ENCODE measurements around the gene LATS2. TPM values are rescaled to one million over a fixed set of nuclear protein-coding genes. Genes with fewer than 3 reads are reported as not detected.

Gene LATS2
- polyA plus RNA-seq (2013, experiment 1 of 4), result 25.8 TPM
- 26.7 TPM for polyA plus RNA-seq (2013, experiment 2 of 4)
- 22.5 TPM for polyA plus RNA-seq (2013, experiment 3 of 4)
- polyA plus RNA-seq (2013, experiment 4 of 4), result 24.4 TPM

GRCh38 chr13:21061029-21061763 lies at the start of gene LATS2:
Gene LATS2 (minus strand): TSS chr13:21061586. CDS start chr13:21046026, 15,560 bp downstream.
- H3K9me3 ChIP-seq (ENCODE audit: control insufficient read depth, low read length), result no peaks in the 10 kb centered on the region
- H3K27ac ChIP-seq (ENCODE audit: insufficient read depth, low read depth, low read length, poor library complexity, severe bottlenecking), result peak within 1 kb of the TSS; percentile 98
- H3K27me3 ChIP-seq (ENCODE audit: control insufficient read depth, insufficient read depth, low read length, poor library complexity, severe bottlenecking), result no peaks in the 10 kb centered on the region
- H3K4me1 ChIP-seq (ENCODE audit: control insufficient read depth, insufficient read depth, low read length), result no peaks in the 10 kb centered on the region
- no peaks in the 10 kb centered on the region for H3K36me3 ChIP-seq (ENCODE audit: control insufficient read depth, insufficient read depth, low read length)
- WGBS, 2 experiments, result 0% methylated on average over 96 of the region's 96 CpGs
- H3K4me3 ChIP-seq (ENCODE audit: insufficient read depth, low read depth, low read length), result peak within 1 kb of the TSS; percentile 87

GRCh38 chr13:21109168-21109567 lies 47.8 kb upstream of the LATS2 start:
- H3K27ac ChIP-seq (ENCODE audit: insufficient read depth, low read depth, low read length, poor library complexity, severe bottlenecking), result no peak overlapping the region
- no peaks in the 10 kb centered on the region for H3K27me3 ChIP-seq (ENCODE audit: control insufficient read depth, insufficient read depth, low read length, poor library complexity, severe bottlenecking)
- WGBS, 2 experiments, result 92 to 93% methylated on average over 7 of the region's 7 CpGs
- no peaks in the 10 kb centered on the region for H3K4me1 ChIP-seq (ENCODE audit: control insufficient read depth, insufficient read depth, low read length)
- H3K9me3 ChIP-seq (ENCODE audit: control insufficient read depth, low read length), result no peaks in the 10 kb centered on the region
- no peak overlapping the region for H3K4me3 ChIP-seq (ENCODE audit: insufficient read depth, low read depth, low read length)
- H3K36me3 ChIP-seq (ENCODE audit: control insufficient read depth, insufficient read depth, low read length), result no peaks in the 10 kb centered on the region

- WGBS, 2 experiments, result 88 to 90% methylated on average over 4 of the region's 4 CpGs
- H3K27ac ChIP-seq (ENCODE audit: insufficient read depth, low read depth, low read length, poor library complexity, severe bottlenecking), result no peak overlapping the region
Measured at GRCh38 chr13:21106089-21106488, 44.7 kb upstream of the LATS2 start.

GRCh38 chr13:21104199-21105019 lies 43.0 kb upstream of the LATS2 start:
- H3K9me3 ChIP-seq (ENCODE audit: control insufficient read depth, low read length), result no peaks in the 10 kb centered on the region
- no peaks in the 10 kb centered on the region for H3K4me1 ChIP-seq (ENCODE audit: control insufficient read depth, insufficient read depth, low read length)
- no peaks in the 10 kb centered on the region for H3K27me3 ChIP-seq (ENCODE audit: control insufficient read depth, insufficient read depth, low read length, poor library complexity, severe bottlenecking)
- WGBS, 2 experiments, result 94 to 95% methylated on average over 37 of the region's 37 CpGs
- H3K36me3 ChIP-seq (ENCODE audit: control insufficient read depth, insufficient read depth, low read length), result no peaks in the 10 kb centered on the region
- no peak overlapping the region for H3K4me3 ChIP-seq (ENCODE audit: insufficient read depth, low read depth, low read length)
- H3K27ac ChIP-seq (ENCODE audit: insufficient read depth, low read depth, low read length, poor library complexity, severe bottlenecking), result no peak overlapping the region

More at GRCh38 chr13:21106089-21106488, 44.7 kb upstream of the LATS2 start:
- no peaks in the 10 kb centered on the region for H3K4me1 ChIP-seq (ENCODE audit: control insufficient read depth, insufficient read depth, low read length)
- no peaks in the 10 kb centered on the region for H3K36me3 ChIP-seq (ENCODE audit: control insufficient read depth, insufficient read depth, low read length)
- no peaks in the 10 kb centered on the region for H3K27me3 ChIP-seq (ENCODE audit: control insufficient read depth, insufficient read depth, low read length, poor library complexity, severe bottlenecking)
- no peak overlapping the region for H3K4me3 ChIP-seq (ENCODE audit: insufficient read depth, low read depth, low read length)
- no peaks in the 10 kb centered on the region for H3K9me3 ChIP-seq (ENCODE audit: control insufficient read depth, low read length)

- Histone ChIP-seq H3K4me3 (ENCODE audit: insufficient read depth, low read depth, low read length) (no peak overlapping the region), H3K36me3 (ENCODE audit: control insufficient read depth, insufficient read depth, low read length) (no peaks in the 10 kb centered on the region), H3K9me3 (ENCODE audit: control insufficient read depth, low read length) (no peaks in the 10 kb centered on the region), H3K27me3 (ENCODE audit: control insufficient read depth, insufficient read depth, low read length, poor library complexity, severe bottlenecking) (no peaks in the 10 kb centered on the region), H3K4me1 (ENCODE audit: control insufficient read depth, insufficient read depth, low read length) (no peaks in the 10 kb centered on the region), H3K27ac (ENCODE audit: insufficient read depth, low read depth, low read length, poor library complexity, severe bottlenecking) (no peak overlapping the region)
- WGBS, 2 experiments, result 91 to 92% methylated on average over 12 of the region's 12 CpGs
Measured at GRCh38 chr13:21101865-21102576, 40.6 kb upstream of the LATS2 start.

- Histone ChIP-seq H3K4me1 (ENCODE audit: control insufficient read depth, insufficient read depth, low read length) (no peaks in the 10 kb centered on the region), H3K27me3 (ENCODE audit: control insufficient read depth, insufficient read depth, low read length, poor library complexity, severe bottlenecking) (no peaks in the 10 kb centered on the region), H3K4me3 (ENCODE audit: insufficient read depth, low read depth, low read length) (no peak overlapping the region), H3K36me3 (ENCODE audit: control insufficient read depth, insufficient read depth, low read length) (no peaks in the 10 kb centered on the region), H3K27ac (ENCODE audit: insufficient read depth, low read depth, low read length, poor library complexity, severe bottlenecking) (no peak overlapping the region), H3K9me3 (ENCODE audit: control insufficient read depth, low read length) (no peaks in the 10 kb centered on the region)
- 88 to 94% methylated on average over 11 to 12 of the region's 12 CpGs for WGBS, 2 experiments
Measured at GRCh38 chr13:21100994-21101757, 39.8 kb upstream of the LATS2 start.

- no peaks in the 10 kb centered on the region for H3K27me3 ChIP-seq (ENCODE audit: control insufficient read depth, insufficient read depth, low read length, poor library complexity, severe bottlenecking)
- H3K9me3 ChIP-seq (ENCODE audit: control insufficient read depth, low read length), result no peaks in the 10 kb centered on the region
Measured at GRCh38 chr13:21100211-21100610, 38.8 kb upstream of the LATS2 start.

GRCh38 chr13:21095311-21095710 lies 33.9 kb upstream of the LATS2 start:
- Histone ChIP-seq H3K27me3 (ENCODE audit: control insufficient read depth, insufficient read depth, low read length, poor library complexity, severe bottlenecking) (no peaks in the 10 kb centered on the region), H3K27ac (ENCODE audit: insufficient read depth, low read depth, low read length, poor library complexity, severe bottlenecking) (no peak overlapping the region), H3K9me3 (ENCODE audit: control insufficient read depth, low read length) (no peaks in the 10 kb centered on the region), H3K4me3 (ENCODE audit: insufficient read depth, low read depth, low read length) (no peak overlapping the region), H3K4me1 (ENCODE audit: control insufficient read depth, insufficient read depth, low read length) (no peaks in the 10 kb centered on the region), H3K36me3 (ENCODE audit: control insufficient read depth, insufficient read depth, low read length) (no peaks in the 10 kb centered on the region)
- 91 to 92% methylated on average over 1 of the region's 1 CpG for WGBS, 2 experiments

More at GRCh38 chr13:21100211-21100610, 38.8 kb upstream of the LATS2 start:
- 94 to 96% methylated on average over 7 of the region's 7 CpGs for WGBS, 2 experiments
- H3K36me3 ChIP-seq (ENCODE audit: control insufficient read depth, insufficient read depth, low read length), result no peaks in the 10 kb centered on the region
- no peak overlapping the region for H3K4me3 ChIP-seq (ENCODE audit: insufficient read depth, low read depth, low read length)
- H3K4me1 ChIP-seq (ENCODE audit: control insufficient read depth, insufficient read depth, low read length), result no peaks in the 10 kb centered on the region
- no peak overlapping the region for H3K27ac ChIP-seq (ENCODE audit: insufficient read depth, low read depth, low read length, poor library complexity, severe bottlenecking)

- H3K4me3 ChIP-seq (ENCODE audit: insufficient read depth, low read depth, low read length), result no peak overlapping the region
- H3K27me3 ChIP-seq (ENCODE audit: control insufficient read depth, insufficient read depth, low read length, poor library complexity, severe bottlenecking), result no peaks in the 10 kb centered on the region
- 85 to 90% methylated on average over 3 of the region's 3 CpGs for WGBS, 2 experiments
- H3K4me1 ChIP-seq (ENCODE audit: control insufficient read depth, insufficient read depth, low read length), result no peaks in the 10 kb centered on the region
- H3K27ac ChIP-seq (ENCODE audit: insufficient read depth, low read depth, low read length, poor library complexity, severe bottlenecking), result no peak overlapping the region
- H3K9me3 ChIP-seq (ENCODE audit: control insufficient read depth, low read length), result no peaks in the 10 kb centered on the region
- no peaks in the 10 kb centered on the region for H3K36me3 ChIP-seq (ENCODE audit: control insufficient read depth, insufficient read depth, low read length)
Measured at GRCh38 chr13:21089830-21090229, 28.4 kb upstream of the LATS2 start.

Measured in ectodermal cell (in vitro differentiated cells).